Renal cortical epithelial cell (primary cell): ENCODE data around the gene STOML1. TPM values are rescaled to one million over a fixed set of nuclear protein-coding genes. Genes with fewer than 3 reads are reported as not detected.
A peak's percentile ranks its signal among the peaks of the same experiment; 100 is the strongest.
"Not testable (repeated sequence)": the region's sequence is repeated elsewhere in the genome, so short reads cannot be mapped to it uniquely, and the experiment has no call there.

Source experiments
- DNase-seq: peaks from one replicate; pipeline ENCODE4 v3.0.0-alpha.2; 2011; ENCODE audit warnings: low read depth
- total RNA-seq: library from RNA; depleted of rRNA; stranded (reverse); fragments of >200 nt; gene quantifications from 2 replicates; pipeline ENCODE4 v1.2.3, GENCODE V29; 2014

Gene STOML1
- total RNA-seq, 1 donor from 2014 or later, result 23.2 TPM

GRCh38 chr15:73964736-73965093 lies 27.4 kb downstream of the STOML1 start:
- DNase-seq, result peak; percentile 57

GRCh38 chr15:73962433-73962832 lies 29.7 kb downstream of the STOML1 start:
- no peak for DNase-seq

DNA sequence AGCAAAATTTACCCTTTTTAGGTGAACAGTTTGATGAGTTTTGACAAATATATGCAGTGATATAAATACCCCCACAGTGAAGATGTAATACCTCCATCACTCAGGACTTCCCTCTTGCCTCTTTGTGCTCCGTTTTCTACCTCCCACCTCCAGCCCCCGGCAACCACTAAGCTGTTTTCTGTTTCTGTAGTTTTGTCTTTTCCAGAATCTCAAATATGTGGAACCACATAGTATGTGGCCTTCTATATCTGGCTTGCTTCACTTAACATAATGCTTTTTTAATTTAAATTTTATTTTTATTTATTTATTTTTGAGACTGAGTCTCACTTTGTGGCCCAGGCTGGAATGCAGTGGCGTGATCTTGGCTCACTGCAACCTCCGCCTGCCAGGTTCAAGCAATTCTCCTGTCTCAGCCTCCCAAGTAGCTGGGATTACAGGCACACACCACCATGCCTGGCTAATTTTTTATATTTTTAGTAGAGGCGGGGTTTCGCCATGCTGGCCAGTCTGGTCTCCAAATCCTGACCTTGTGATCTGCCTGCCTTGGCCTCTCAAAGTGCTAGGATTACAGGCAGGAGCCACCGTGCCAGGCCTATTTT lies 31.5 kb downstream of the STOML1 start:
- DNase-seq, result not testable (repeated sequence)

- no peak for DNase-seq
These were observed 32.3 kb downstream of the STOML1 start for GRCh38 chr15:73959801-73960200.

GRCh38 chr15:73959012-73959581 lies 33.0 kb downstream of the STOML1 start:
- DNase-seq, result peak; percentile 30

DNA sequence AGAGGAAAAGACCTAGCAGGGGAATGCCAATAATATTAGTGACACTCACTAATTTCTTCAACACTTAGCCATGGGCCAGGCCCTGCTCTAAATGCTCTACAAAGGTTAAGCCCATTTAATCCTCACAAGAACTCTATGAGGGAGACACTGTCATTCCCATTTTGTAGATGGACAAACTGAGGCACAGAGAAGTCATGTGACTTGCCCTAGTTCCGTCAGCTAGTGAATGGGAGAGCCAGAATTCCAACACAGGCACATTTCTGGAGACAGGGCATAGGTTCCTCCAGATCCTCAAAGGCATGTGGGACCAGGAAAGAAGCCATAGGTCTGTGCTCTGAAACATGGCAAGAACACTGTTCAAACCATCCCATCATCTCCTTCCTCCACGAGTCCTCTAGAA lies 34.3 kb downstream of the STOML1 start:
- DNase-seq, result no peak

GRCh38 chr15:73957276-73957675 lies 34.8 kb downstream of the STOML1 start:
- DNase-seq, result no peak

DNA sequence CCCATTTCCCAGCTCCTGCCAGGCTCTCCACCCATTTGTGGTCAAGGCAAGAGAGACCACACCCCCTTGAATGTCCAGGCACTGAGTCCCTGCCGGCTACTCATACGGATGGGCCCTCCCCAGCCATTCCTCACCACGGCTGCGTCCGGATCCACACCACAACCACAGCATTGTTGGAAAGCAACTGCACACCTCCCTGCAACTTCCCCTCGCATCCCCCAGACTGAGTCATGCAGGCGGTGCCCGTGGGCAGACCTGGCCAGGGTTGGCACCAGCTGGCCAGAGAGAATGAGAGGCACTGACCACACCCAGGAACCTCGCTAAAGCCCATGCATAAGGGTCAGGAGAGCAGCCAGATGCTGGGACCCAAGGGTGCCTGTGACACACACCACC lies 35.4 kb downstream of the STOML1 start:
- DNase-seq, result peak; percentile 95

DNA sequence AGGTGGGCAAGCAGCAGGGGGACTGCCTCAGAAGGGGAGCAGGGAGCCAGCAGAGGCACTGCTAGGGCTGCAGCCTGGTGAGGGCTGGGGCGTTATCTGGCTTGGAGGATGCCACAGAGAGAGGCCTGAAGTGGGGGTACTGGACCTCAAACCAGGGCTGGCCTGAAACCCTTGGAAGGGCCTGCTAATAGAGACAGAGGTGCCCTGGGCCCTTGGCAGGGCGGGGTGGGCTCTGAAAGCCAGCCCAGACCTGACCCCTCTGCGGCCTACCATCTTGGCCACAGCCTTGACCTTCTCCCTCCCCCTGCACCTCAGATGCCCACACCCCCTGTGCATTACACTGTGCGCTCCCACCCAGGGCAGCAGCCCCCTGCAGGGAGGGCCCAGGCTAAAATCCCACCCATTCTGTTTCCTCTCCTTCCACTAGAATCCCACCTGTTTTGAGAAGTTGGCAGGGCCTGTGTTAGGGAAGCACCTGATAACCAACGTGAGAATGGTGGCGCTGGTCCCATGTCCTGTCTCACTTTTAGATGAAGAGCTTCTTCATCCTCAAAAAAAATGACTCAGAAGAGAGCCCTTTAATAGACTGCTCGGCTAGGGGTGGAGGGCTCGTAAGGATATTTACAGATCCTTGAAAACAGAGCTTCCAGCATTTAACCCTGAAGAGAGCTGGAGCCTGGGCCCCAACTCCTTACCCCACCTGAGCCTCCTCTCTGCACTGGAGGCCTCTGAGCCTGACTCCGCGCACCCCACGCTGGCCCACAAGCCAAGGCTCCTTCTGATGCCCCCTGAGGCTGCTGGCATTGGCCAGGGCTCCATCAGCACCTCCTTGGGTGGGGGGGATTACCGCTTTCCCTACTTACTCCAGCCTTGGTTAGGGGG lies 36.0 kb downstream of the STOML1 start:
- DNase-seq, result no peak

GRCh38 chr15:73955326-73955725 lies 36.8 kb downstream of the STOML1 start:
- DNase-seq, result no peak

GRCh38 chr15:73954188-73955145 lies 37.6 kb downstream of the STOML1 start:
- no peak for DNase-seq

DNA sequence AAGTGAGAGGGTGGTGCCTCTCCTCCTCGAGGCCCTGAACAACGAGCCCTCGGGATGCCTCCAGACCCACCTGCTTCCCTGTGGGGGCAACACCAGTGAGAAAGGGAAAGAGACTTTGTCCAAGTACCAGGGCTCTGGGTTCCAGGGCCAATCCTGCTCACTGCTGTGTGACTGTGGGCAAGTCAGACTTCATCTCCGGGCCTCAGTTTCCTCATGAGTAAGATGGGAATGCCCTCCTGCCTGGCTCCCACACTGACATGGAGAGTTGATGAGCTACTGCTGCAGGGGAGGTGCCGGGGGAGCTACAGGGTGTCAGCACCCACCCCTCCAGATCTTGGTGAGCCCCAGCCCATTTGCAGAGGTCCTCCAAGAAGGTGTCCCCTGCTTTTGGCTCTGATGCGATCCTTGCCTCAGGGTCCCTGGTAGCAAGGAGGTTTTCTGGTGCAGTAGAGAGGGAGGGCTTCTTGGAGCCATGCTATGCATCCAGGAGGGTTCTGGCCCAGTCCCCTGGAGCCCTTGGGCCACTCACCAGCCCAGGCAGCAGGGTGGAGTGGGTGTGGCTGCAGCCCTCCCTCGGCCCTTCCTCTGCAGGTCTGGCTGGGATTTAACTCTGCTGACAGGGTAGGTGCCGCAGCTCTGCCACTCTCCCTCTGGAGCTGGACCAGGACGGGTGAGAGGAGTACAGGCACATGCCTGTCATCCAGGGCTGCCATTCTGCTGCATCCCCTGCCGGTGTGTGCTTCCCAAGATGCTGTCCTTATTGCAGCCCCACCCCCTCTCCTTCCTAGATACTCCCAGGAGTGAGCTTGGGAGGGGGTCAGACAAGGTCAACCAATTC lies 39.0 kb downstream of the STOML1 start:
- no peak for DNase-seq

GRCh38 chr15:73952171-73952912 lies 39.8 kb downstream of the STOML1 start:
- no peak for DNase-seq

GRCh38 chr15:73951601-73952000 lies 40.5 kb downstream of the STOML1 start:
- DNase-seq, result no peak

GRCh38 chr15:73950831-73951561 lies 41.1 kb downstream of the STOML1 start:
- DNase-seq, result peak; percentile 88

DNA sequence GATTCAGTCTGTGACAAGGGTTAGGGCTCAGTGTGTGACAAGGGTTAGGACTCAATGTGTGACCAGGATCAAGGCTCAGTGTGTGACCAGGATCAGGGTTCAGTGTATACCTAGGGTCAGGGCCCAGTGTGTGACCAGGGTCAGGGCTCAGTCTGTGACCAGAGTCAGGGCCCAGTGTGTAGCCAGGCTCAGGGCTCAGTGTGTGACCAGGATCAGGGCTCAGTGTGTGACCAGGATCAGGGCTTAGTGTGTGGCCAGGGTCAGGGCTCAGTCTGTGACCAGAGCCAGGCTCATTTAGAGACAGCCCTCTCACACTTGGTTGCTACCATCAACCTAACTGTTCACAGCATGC lies 41.6 kb downstream of the STOML1 start:
- no peak for DNase-seq

GRCh38 chr15:73949496-73949895 lies 42.6 kb downstream of the STOML1 start:
- DNase-seq, result no peak

DNA sequence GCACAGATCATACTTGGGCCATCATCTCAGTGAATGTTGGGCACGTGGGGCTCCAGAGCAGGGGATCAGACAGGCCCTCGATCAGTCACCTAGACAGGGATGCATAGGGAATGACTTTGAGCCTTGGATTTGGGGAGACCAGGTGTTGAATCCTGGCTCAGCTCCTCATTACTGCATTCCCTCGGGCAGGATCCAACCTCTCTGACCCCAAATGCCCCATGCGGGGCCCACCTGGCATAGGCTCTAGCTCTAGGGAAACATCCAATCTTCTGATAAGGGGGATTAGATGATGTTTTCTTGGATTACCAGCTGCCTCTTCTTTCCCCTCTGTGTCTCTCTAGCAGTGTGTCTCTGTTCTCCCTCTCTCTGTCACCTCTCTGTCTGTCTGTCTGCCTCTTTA lies 43.1 kb downstream of the STOML1 start:
- no peak for DNase-seq

- no peak for DNase-seq
These were observed 43.7 kb downstream of the STOML1 start for GRCh38 chr15:73948396-73948795.

DNA sequence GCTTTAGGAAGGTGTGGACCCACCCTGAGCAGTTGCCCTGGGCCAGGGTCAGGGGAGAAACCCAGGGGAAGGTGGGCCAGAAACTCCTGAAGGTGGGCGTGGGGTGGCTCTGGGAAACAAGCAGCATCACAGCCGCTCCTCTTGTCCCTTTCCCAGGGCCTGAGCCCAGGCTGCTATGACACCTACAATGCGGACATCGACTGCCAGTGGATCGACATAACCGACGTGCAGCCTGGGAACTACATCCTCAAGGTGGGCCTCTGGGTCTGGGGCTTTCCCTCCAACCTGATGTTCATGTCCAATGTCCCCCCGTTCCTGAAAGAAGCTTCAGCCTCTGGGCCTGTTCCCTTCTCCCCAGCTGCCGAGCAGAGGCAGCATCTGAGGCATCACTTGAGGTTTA lies 44.4 kb downstream of the STOML1 start:
- no peak for DNase-seq
